Ovary (tissue), 3 donors: ENCODE data around the gene PDP2.

Source experiments
- CTCF ChIP-seq, 3 donors: fragments of 450-650 bp in 2 of 3; fragments of 200-600 bp in 1 of 3; IDR thresholded peaks; one replicate each; pipeline versions ENCODE4 v1.5.1 to v1.8.0; 2016 to 2022; ENCODE audit warnings: antibody characterized with exemption in 3 of 3, mild to moderate bottlenecking in 1 of 3
- POLR2A ChIP-seq: fragments of 450-650 bp; IDR thresholded peaks from one replicate; pipeline ENCODE4 v1.6.1; 2017; ENCODE audit warnings: antibody characterized with exemption, mild to moderate bottlenecking, moderate library complexity
- donor health status: DM: no; HTN: no; CAD: no.

- TF ChIP-seq POLR2A (no peak), CTCF (IDR thresholded peaks at IDR 0.05) (no peak)
These were observed 35.3 kb upstream of the PDP2 start for GRCh38 chr16:66845080-66845410.
